ENCODE results near the gene OR2T29. TPM values are rescaled to one million over a fixed set of nuclear protein-coding genes. Genes with fewer than 3 reads are reported as not detected.
"Not testable (repeated sequence)": the region's sequence is repeated elsewhere in the genome, so short reads cannot be mapped to it uniquely, and the experiment has no call there.

The OR2T29 gene
- total RNA-seq, 1 experiment from 2014 or later, result not detected

GRCh38 chr1:248551027-248551426 is 11.5 kb downstream of the OR2T29 start:
- in situ Hi-C loops (cut with HindIII; ENCODE audit: low pct_unique_long_range_greater_than_20kb, low sequenced_read_pairs); DNase-seq (ENCODE audit: low read depth): not testable (repeated sequence)

- DNase-seq (ENCODE audit: low read depth); in situ Hi-C loops (cut with HindIII; ENCODE audit: low pct_unique_long_range_greater_than_20kb, low sequenced_read_pairs): not testable (repeated sequence)
Measured at GRCh38 chr1:248547383-248547782, 15.2 kb downstream of the OR2T29 start.

DNA sequence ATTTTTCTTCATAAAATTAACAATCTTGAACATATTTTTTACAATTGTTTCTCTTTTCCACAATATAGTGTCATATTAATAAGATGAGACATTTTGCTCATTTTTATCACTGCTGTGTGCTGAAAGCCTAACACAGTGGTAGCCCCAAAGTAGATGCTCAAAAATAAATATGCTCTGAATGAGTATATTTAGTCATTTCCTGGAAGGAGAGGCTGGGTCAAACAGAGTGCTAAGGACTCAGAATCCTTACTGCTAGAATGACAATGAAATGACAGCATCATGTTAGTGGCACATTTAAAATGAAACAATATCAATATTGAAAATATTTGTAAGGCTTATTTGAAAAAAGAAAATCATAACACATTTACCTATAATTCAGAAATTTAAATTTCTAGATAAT is 25.1 kb downstream of the OR2T29 start:
- in situ Hi-C loops (cut with HindIII; ENCODE audit: low pct_unique_long_range_greater_than_20kb, low sequenced_read_pairs); DNase-seq (ENCODE audit: low read depth): not testable (repeated sequence)

DNA sequence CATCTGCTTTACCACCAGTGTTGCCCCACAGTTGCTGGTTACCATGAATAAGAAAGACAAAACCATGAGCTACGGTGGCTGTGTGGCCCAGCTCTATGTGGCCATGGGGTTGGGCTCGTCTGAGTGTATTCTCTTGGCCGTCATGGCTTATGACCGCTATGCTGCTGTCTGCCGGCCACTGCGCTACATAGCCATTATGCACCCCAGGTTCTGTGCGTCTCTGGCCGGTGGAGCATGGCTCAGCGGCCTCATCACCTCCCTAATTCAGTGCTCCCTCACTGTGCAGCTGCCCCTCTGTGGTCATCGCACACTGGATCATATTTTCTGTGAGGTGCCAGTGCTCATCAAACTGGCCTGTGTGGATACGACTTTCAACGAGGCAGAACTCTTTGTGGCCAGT is 40.7 kb downstream of the OR2T29 start:
- in situ Hi-C loops (cut with HindIII; ENCODE audit: low pct_unique_long_range_greater_than_20kb, low sequenced_read_pairs), result no loop called here
- DNase-seq (ENCODE audit: low read depth), result no peak

GRCh38 chr1:248510217-248510616 is 52.4 kb downstream of the OR2T29 start:
- DNase-seq (ENCODE audit: low read depth); in situ Hi-C loops (cut with HindIII; ENCODE audit: low pct_unique_long_range_greater_than_20kb, low sequenced_read_pairs): not testable (repeated sequence)

DNA sequence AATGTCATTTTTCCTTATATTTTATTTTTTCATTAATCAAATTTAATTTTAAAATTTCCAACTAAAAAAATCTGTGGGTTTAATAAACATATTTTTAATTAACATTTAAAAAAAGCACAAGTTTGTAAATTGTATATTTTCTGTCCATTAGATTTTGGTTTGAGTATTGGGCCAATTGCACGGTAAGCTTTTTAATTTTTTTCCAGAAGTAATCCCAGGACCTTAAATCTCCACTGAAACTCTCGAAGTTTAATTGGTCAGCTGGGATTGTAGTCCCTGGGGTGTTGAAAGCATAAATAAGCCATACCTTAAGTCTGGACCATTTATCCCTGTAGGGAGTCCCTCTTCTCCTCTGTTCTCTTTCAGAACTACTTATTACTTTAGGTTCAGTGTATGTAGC is 54.8 kb downstream of the OR2T29 start, which contains the start of gene OR2G6:
TSS of gene OR2G6 (plus strand) at position 301 of the 400 bp plus-strand sequence. CDS start 13,574 bp downstream, outside the sequence.
- in situ Hi-C loops (cut with HindIII; ENCODE audit: low pct_unique_long_range_greater_than_20kb, low sequenced_read_pairs); DNase-seq (ENCODE audit: low read depth): not testable (repeated sequence)

Other genes with a start within 250 kb of the OR2T29 start
- not detected in 2 replicates for gene OR2M7, start 238.2 kb downstream of the OR2T29 start, total RNA-seq (2014; rRNA removed; shearing (Covaris generic); ENCODE audit: low replicate concordance)
- gene OR14C36, start 214.0 kb downstream of the OR2T29 start, total RNA-seq (2014; rRNA removed; shearing (Covaris generic); ENCODE audit: low replicate concordance), result not detected in 2 replicates
- gene OR2T4, start 201.1 kb downstream of the OR2T29 start, total RNA-seq (2014; rRNA removed; shearing (Covaris generic); ENCODE audit: low replicate concordance), result not detected in 2 replicates
- gene OR2T6, start 187.0 kb downstream of the OR2T29 start, total RNA-seq (2014; rRNA removed; shearing (Covaris generic); ENCODE audit: low replicate concordance), result not detected in 2 replicates
- not detected in 2 replicates for gene OR2T1, start 159.7 kb downstream of the OR2T29 start, total RNA-seq (2014; rRNA removed; shearing (Covaris generic); ENCODE audit: low replicate concordance)
- not detected in 2 replicates for gene OR2T2, start 117.1 kb downstream of the OR2T29 start, total RNA-seq (2014; rRNA removed; shearing (Covaris generic); ENCODE audit: low replicate concordance)
- not detected in 2 replicates for gene OR2T3, start 89.4 kb downstream of the OR2T29 start, total RNA-seq (2014; rRNA removed; shearing (Covaris generic); ENCODE audit: low replicate concordance)
- not detected in 2 replicates for gene OR2T5, start 74.2 kb downstream of the OR2T29 start, total RNA-seq (2014; rRNA removed; shearing (Covaris generic); ENCODE audit: low replicate concordance)
- gene OR2G6, start 54.7 kb downstream of the OR2T29 start, total RNA-seq (2014; rRNA removed; shearing (Covaris generic); ENCODE audit: low replicate concordance), result not detected in 2 replicates
- not detected in 2 replicates for gene OR2T34, start 12.0 kb upstream of the OR2T29 start, total RNA-seq (2014; rRNA removed; shearing (Covaris generic); ENCODE audit: low replicate concordance)
- gene OR2T10, start 34.9 kb upstream of the OR2T29 start, total RNA-seq (2014; rRNA removed; shearing (Covaris generic); ENCODE audit: low replicate concordance), result not detected in 2 replicates
- not detected in 2 replicates for gene OR2T11, start 72.3 kb upstream of the OR2T29 start, total RNA-seq (2014; rRNA removed; shearing (Covaris generic); ENCODE audit: low replicate concordance)
- gene OR2T35, start 82.5 kb upstream of the OR2T29 start, total RNA-seq (2014; rRNA removed; shearing (Covaris generic); ENCODE audit: low replicate concordance), result not detected in 2 replicates
- gene OR2T27, start 92.8 kb upstream of the OR2T29 start, total RNA-seq (2014; rRNA removed; shearing (Covaris generic); ENCODE audit: low replicate concordance), result not detected in 2 replicates
- gene OR14I1, start 140.0 kb upstream of the OR2T29 start, total RNA-seq (2014; rRNA removed; shearing (Covaris generic); ENCODE audit: low replicate concordance), result not detected in 2 replicates
- gene LYPD8, start 193.0 kb upstream of the OR2T29 start, total RNA-seq (2014; rRNA removed; shearing (Covaris generic); ENCODE audit: low replicate concordance), result not detected in 2 replicates

Data from Caki2 (cell line).